SK-N-SH (cell line): ENCODE measurements around the gene PHF8. TPM values are rescaled to one million over a fixed set of nuclear protein-coding genes. Genes with fewer than 3 reads are reported as not detected.

Experiments used
- CTCF ChIA-PET: fragments of 300-600, 350-600 bp; formaldehyde crosslinking; extraction: SDS; loops from one replicate; lab custom pipeline; 2021; lab: Yijun Ruan, JAX
- POLR2A ChIA-PET: fragments of 350-600 bp; sonication (Branson Sonifier 250); formaldehyde crosslinking; extraction: SDS; loops from one replicate; lab custom pipeline; 2020; ENCODE audit warnings: antibody characterized with exemption, inconsistent platforms; lab: Yijun Ruan, JAX
- DNase-seq: peaks from one replicate; pipeline ENCODE4 v3.0.0; 2012
- H2AFZ ChIP-seq: fragments of 200-600 bp; sonication (generic); 2 replicates; pipeline ENCODE4 v1.8.1; 2016; ENCODE audit warnings: antibody characterized with exemption, mild to moderate bottlenecking, low read depth
- H3F3A ChIP-seq: fragments of 200-600 bp; sonication (generic); replicated peaks from 2 replicates; pipeline ENCODE3; 2016; ENCODE audit warnings: antibody characterized with exemption, mild to moderate bottlenecking; ENCODE audit not compliant: insufficient read depth
- H3K27ac ChIP-seq, 2 experiments: fragments of 200-500 bp in 1 of 2; fragments of 200-600 bp in 1 of 2; sonication (Bioruptor generic) in 1 of 2; sonication (generic), shearing (Covaris generic) in 1 of 2; 2 replicates each; pipeline versions ENCODE4 v1.5.1 to v1.6.1; 2014 to 2016; ENCODE audit warnings: low read depth in 2 of 2, inconsistent platforms in 1 of 2, low read length in 1 of 2, mild to moderate bottlenecking in 1 of 2, mixed read lengths in 1 of 2
- H3K27me3 ChIP-seq: fragments of 200-600 bp; sonication (generic), shearing (Covaris generic); 2 replicates; pipeline ENCODE4 v1.6.1; 2016; ENCODE audit warnings: mixed run types; ENCODE audit not compliant: insufficient read depth
- H3K36me3 ChIP-seq, 2 experiments: fragments of 200-500 bp in 1 of 2; fragments of 200-600 bp in 1 of 2; sonication (Bioruptor generic) in 1 of 2; sonication (generic) in 1 of 2; replicated peaks in 1 of 2; 2 replicates each; pipeline versions ENCODE3 to v1.5.1; 2014 to 2016; ENCODE audit warnings: low read length in 1 of 2, mild to moderate bottlenecking in 1 of 2; ENCODE audit not compliant: insufficient read depth in 2 of 2, control insufficient read depth in 1 of 2
- H3K4me1 ChIP-seq, 2 experiments: fragments of 200-500 bp in 1 of 2; fragments of 200-600 bp in 1 of 2; sonication (Bioruptor generic) in 1 of 2; sonication (generic), shearing (Covaris generic) in 1 of 2; 2 replicates each; pipeline versions ENCODE4 v1.5.1 to v1.6.1; 2014 to 2016; ENCODE audit warnings: low read depth in 1 of 2, low read length in 1 of 2, mixed run types in 1 of 2; ENCODE audit not compliant: insufficient read depth in 2 of 2, control insufficient read depth in 1 of 2
- H3K4me2 ChIP-seq: fragments of 200-600 bp; sonication (generic), shearing (Covaris generic); 2 replicates; pipeline ENCODE4 v1.6.1; 2017; ENCODE audit warnings: mixed run types
- H3K4me3 ChIP-seq, 2 experiments: fragments of 200-500 bp in 1 of 2; fragments of 200-600 bp in 1 of 2; sonication (Bioruptor generic) in 1 of 2; sonication (generic), shearing (Covaris generic) in 1 of 2; 2 replicates each; pipeline versions ENCODE4 v1.5.1 to v1.8.1; 2014 to 2016; ENCODE audit warnings: low read depth in 2 of 2, inconsistent platforms in 1 of 2, low read length in 1 of 2, mild to moderate bottlenecking in 1 of 2, mixed read lengths in 1 of 2, moderate library complexity in 1 of 2
- H3K79me2 ChIP-seq: fragments of 200-600 bp; sonication (generic); 2 replicates; pipeline ENCODE4 v1.8.1; 2017; ENCODE audit warnings: mild to moderate bottlenecking; ENCODE audit not compliant: insufficient read depth
- H3K9ac ChIP-seq: fragments of 200-600 bp; sonication (generic); 2 replicates; pipeline ENCODE4 v1.6.1; 2017; ENCODE audit warnings: mixed run types
- H3K9me2 ChIP-seq: fragments of 200-600 bp; sonication (generic); 2 replicates; pipeline ENCODE4 v1.6.1; 2017; ENCODE audit warnings: mixed run types
- H3K9me3 ChIP-seq: fragments of 200-600 bp; sonication (generic); 2 replicates; pipeline ENCODE4 v1.6.1; 2017; ENCODE audit warnings: mixed run types, mild to moderate bottlenecking, moderate library complexity
- H4K20me1 ChIP-seq: fragments of 200-600 bp; sonication (generic); 2 replicates; pipeline ENCODE4 v1.6.1; 2017; ENCODE audit warnings: mild to moderate bottlenecking, mixed run types; ENCODE audit not compliant: insufficient read depth
- ELF1 ChIP-seq: IDR thresholded peaks from 2 replicates; pipeline ENCODE4 v1.4.0; 2012
- FOXJ3 ChIP-seq: sonication (generic); formaldehyde crosslinking; IDR thresholded peaks from 2 replicates; pipeline ENCODE4 v1.5.1; 2020; ENCODE audit warnings: mild to moderate bottlenecking, missing genetic modification reagents
- GABPA ChIP-seq: IDR thresholded peaks from 2 replicates; pipeline ENCODE4 v1.4.0; 2012; ENCODE audit warnings: low read depth, mild to moderate bottlenecking
- GATA2 ChIP-seq: sonication (generic); formaldehyde crosslinking; IDR thresholded peaks from 2 replicates; pipeline ENCODE4 v1.5.0; 2020; ENCODE audit warnings: mild to moderate bottlenecking, missing genetic modification reagents
- MEF2A ChIP-seq: IDR thresholded peaks from 2 replicates; pipeline ENCODE4 v1.4.0; 2012; ENCODE audit warnings: low read depth, borderline replicate concordance
- NRF1 ChIP-seq: IDR thresholded peaks from 2 replicates; pipeline ENCODE4 v1.6.1; 2012; ENCODE audit warnings: low read depth, mild to moderate bottlenecking, low read length
- RAD21 ChIP-seq: IDR thresholded peaks from 2 replicates; pipeline ENCODE4 v1.6.1; 2012; ENCODE audit warnings: mild to moderate bottlenecking, low read length
- RFX5 ChIP-seq: IDR thresholded peaks from 2 replicates; pipeline ENCODE4 v1.6.1; 2012; ENCODE audit warnings: mild to moderate bottlenecking, improper control_type of control experiment, low read length
- SMC3 ChIP-seq: IDR thresholded peaks from 2 replicates; pipeline ENCODE4 v1.6.1; 2012; ENCODE audit warnings: low read depth, low read length, improper control_type of control experiment
- TCF12 ChIP-seq: IDR thresholded peaks from 2 replicates; pipeline ENCODE4 v1.4.0; 2012
- WGBS: methylation state at CpG from one replicate; pipeline ENCODE4 v1.1.6; 2017; ENCODE audit warnings: low lambda C conversion rate; 5-methylcytosine and 5-hydroxymethylcytosine counted together
- polyA plus RNA-seq, 3 experiments: library from polyadenylated mRNA; depleted of rRNA; stranded (reverse); fragments of >200 nt; gene quantifications; 2 replicates each; pipeline ENCODE4 v1.2.3, GENCODE V29; 2012
- TF ChIP-seq, protein P1 (sequence below): IDR thresholded peaks from 2 replicates; pipeline ENCODE4 v1.4.0; 2012; ENCODE audit warnings: low read depth, borderline replicate concordance
- TF ChIP-seq, protein P2 (sequence below): fragments of 150-350 bp; IDR thresholded peaks from 2 replicates; pipeline ENCODE4 v1.6.1; 2016; ENCODE audit warnings: mild to moderate bottlenecking, low read depth, low read length
- TF ChIP-seq, protein P3 (sequence below): IDR thresholded peaks from 2 replicates; pipeline ENCODE4; 2012
- TF ChIP-seq, protein P4 (sequence below): IDR thresholded peaks from 2 replicates; pipeline ENCODE4 v1.6.1; 2012; ENCODE audit warnings: mild to moderate bottlenecking, low read depth, low read length, moderate library complexity

The PHF8 gene
- polyA plus RNA-seq, 1 of the 3 experiments (the other 2 are of a cell fraction) = 7.8 TPM

DNA sequence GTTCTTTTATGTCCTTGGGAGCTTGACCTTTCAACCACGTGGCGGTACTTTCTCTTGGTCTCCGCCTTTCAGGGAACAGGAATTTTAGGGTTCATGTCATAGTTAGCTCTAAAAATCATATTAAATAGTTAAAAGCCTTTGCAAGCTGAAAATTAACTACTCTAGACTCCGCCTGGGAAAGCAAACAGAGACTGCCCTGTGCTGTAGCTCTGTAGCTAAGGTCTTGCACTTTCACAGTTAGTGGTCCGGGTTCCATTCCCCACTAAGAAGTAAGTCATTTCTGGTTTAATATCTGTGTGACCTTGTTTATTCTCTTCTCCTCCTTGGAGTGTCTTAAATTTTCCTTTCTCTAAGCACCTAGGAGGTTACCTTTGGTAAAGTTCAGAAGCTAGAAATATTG is 118.2 kb downstream of the PHF8 start:
- H3K9me2 ChIP-seq = no peaks in the 10 kb centered on the region
- ChIA-PET CTCF (no interaction called here), POLR2A (no interaction called here)
- no peak for DNase-seq
- no peaks in the 10 kb centered on the region for H3F3A ChIP-seq
- TF ChIP-seq, protein P1, sequence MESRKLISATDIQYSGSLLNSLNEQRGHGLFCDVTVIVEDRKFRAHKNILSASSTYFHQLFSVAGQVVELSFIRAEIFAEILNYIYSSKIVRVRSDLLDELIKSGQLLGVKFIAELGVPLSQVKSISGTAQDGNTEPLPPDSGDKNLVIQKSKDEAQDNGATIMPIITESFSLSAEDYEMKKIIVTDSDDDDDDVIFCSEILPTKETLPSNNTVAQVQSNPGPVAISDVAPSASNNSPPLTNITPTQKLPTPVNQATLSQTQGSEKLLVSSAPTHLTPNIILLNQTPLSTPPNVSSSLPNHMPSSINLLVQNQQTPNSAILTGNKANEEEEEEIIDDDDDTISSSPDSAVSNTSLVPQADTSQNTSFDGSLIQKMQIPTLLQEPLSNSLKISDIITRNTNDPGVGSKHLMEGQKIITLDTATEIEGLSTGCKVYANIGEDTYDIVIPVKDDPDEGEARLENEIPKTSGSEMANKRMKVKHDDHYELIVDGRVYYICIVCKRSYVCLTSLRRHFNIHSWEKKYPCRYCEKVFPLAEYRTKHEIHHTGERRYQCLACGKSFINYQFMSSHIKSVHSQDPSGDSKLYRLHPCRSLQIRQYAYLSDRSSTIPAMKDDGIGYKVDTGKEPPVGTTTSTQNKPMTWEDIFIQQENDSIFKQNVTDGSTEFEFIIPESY = no peak
- TF ChIP-seq RFX5 (no peak), MEF2A (no peak), NRF1 (no peak), FOXJ3 (CRISPR knock-in tag) (no peak), GATA2 (CRISPR knock-in tag) (no peak), TCF12 (no peak), RAD21 (no peak), ELF1 (no peak), SMC3 (no peak), GABPA (no peak)
- TF ChIP-seq, protein P2, sequence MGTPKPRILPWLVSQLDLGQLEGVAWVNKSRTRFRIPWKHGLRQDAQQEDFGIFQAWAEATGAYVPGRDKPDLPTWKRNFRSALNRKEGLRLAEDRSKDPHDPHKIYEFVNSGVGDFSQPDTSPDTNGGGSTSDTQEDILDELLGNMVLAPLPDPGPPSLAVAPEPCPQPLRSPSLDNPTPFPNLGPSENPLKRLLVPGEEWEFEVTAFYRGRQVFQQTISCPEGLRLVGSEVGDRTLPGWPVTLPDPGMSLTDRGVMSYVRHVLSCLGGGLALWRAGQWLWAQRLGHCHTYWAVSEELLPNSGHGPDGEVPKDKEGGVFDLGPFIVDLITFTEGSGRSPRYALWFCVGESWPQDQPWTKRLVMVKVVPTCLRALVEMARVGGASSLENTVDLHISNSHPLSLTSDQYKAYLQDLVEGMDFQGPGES = no peak
- TF ChIP-seq, protein P3, sequence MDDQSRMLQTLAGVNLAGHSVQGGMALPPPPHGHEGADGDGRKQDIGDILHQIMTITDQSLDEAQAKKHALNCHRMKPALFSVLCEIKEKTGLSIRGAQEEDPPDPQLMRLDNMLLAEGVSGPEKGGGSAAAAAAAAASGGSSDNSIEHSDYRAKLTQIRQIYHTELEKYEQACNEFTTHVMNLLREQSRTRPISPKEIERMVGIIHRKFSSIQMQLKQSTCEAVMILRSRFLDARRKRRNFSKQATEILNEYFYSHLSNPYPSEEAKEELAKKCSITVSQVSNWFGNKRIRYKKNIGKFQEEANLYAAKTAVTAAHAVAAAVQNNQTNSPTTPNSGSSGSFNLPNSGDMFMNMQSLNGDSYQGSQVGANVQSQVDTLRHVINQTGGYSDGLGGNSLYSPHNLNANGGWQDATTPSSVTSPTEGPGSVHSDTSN = no peak
- TF ChIP-seq, protein P4, sequence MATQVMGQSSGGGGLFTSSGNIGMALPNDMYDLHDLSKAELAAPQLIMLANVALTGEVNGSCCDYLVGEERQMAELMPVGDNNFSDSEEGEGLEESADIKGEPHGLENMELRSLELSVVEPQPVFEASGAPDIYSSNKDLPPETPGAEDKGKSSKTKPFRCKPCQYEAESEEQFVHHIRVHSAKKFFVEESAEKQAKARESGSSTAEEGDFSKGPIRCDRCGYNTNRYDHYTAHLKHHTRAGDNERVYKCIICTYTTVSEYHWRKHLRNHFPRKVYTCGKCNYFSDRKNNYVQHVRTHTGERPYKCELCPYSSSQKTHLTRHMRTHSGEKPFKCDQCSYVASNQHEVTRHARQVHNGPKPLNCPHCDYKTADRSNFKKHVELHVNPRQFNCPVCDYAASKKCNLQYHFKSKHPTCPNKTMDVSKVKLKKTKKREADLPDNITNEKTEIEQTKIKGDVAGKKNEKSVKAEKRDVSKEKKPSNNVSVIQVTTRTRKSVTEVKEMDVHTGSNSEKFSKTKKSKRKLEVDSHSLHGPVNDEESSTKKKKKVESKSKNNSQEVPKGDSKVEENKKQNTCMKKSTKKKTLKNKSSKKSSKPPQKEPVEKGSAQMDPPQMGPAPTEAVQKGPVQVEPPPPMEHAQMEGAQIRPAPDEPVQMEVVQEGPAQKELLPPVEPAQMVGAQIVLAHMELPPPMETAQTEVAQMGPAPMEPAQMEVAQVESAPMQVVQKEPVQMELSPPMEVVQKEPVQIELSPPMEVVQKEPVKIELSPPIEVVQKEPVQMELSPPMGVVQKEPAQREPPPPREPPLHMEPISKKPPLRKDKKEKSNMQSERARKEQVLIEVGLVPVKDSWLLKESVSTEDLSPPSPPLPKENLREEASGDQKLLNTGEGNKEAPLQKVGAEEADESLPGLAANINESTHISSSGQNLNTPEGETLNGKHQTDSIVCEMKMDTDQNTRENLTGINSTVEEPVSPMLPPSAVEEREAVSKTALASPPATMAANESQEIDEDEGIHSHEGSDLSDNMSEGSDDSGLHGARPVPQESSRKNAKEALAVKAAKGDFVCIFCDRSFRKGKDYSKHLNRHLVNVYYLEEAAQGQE = no peak
- no peaks in the 10 kb centered on the region for H3K4me1 ChIP-seq
- H4K20me1 ChIP-seq = no peaks in the 10 kb centered on the region
- H3K79me2 ChIP-seq = no peaks in the 10 kb centered on the region
- no peaks in the 10 kb centered on the region for H3K9me3 ChIP-seq
- no peak overlapping the region for H2AFZ ChIP-seq
- 30% methylated on average over 5 of the region's 5 CpGs for WGBS
- H3K27ac ChIP-seq = no peak overlapping the region
- no peaks in the 10 kb centered on the region for H3K36me3 ChIP-seq
- H3K4me3 ChIP-seq = no peak overlapping the region
- H3K9ac ChIP-seq = no peak overlapping the region
- H3K27me3 ChIP-seq = no peaks in the 10 kb centered on the region; the same call in 1 of the 2 replicates
- H3K4me2 ChIP-seq = no peak overlapping the region
